Erythroblast (primary cell): ENCODE data around the gene CELSR3.

Source experiments
- GATA1 ChIP-seq: IDR thresholded peaks from 2 replicates; pipeline ENCODE4 v1.6.1; 2011; ENCODE audit warnings: low read depth, mild to moderate bottlenecking, control low read depth, low read length, moderate library complexity
- POLR2A ChIP-seq: IDR thresholded peaks from 2 replicates; pipeline ENCODE4 v1.6.1; 2011; ENCODE audit warnings: mild to moderate bottlenecking, low read length

DNA sequence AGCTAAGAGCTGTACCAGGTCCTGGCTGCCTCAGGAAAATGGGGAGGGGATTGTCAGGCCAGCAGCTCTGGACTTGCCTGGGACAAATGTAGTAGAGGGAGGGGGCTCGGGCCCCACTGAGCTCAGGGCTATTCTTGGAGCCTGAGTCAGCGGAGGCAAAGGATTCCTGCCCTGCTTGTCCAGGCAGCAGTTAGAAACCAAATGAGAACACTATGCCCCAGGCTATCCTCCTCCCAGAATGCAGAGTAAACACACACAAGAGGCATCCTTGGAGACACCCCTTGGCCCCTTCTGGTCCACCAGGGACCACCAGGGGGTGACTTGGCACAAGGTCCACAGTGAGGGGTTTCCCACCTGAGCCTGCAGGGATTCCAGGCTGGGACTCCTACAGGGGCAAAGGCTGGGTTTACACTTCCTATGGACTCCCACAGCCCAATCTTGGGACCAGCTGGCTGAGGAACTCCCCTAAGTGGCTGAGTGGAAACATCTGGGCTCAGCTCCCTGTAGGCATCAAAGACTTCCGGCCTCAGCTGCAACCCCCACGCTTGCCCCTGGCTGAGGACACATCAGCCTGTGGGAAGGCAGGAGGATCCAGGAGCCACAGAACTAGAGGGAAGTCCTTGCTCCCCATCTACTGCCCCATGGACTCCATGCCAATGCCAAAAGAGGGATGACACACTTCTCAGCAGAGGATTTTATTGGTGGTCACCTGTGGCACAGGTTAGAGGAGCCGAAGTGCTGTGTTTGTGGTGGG, 64.2 kb downstream of the CELSR3 start:
- TF ChIP-seq POLR2A (no peak), GATA1 (no peak)
